Activated CD4-positive, alpha-beta T cell treated with anti-CD3 and anti-CD28 coated beads, Interleukin-2, amount 10 ng/mL, durations not matched to agents 24 days and 14 days (primary cell): ENCODE results near the gene RELA. TPM values are rescaled to one million over a fixed set of nuclear protein-coding genes. Genes with fewer than 3 reads are reported as not detected.
"Not testable (repeated sequence)": the region's sequence is repeated elsewhere in the genome, so short reads cannot be mapped to it uniquely, and the experiment has no call there.

ENCODE experiments used
- DNase-seq: peaks from one replicate; pipeline ENCODE4 v3.0.0; 2022
- H3K27ac Mint-ChIP-seq: one replicate; pipeline ENCODE4 v1.8.0; 2022; ENCODE audit warnings: mild to moderate bottlenecking, mixed read lengths
- H3K27me3 Mint-ChIP-seq: one replicate; pipeline ENCODE4 v1.8.0; 2022; ENCODE audit warnings: mixed read lengths
- H3K36me3 Mint-ChIP-seq: one replicate; pipeline ENCODE4 v1.8.0; 2022; ENCODE audit warnings: low read depth, mild to moderate bottlenecking, mixed read lengths
- H3K4me1 Mint-ChIP-seq: one replicate; pipeline ENCODE4 v1.8.0; 2021; ENCODE audit warnings: mixed read lengths
- H3K4me3 Mint-ChIP-seq: one replicate; pipeline ENCODE4 v1.8.0; 2022; ENCODE audit warnings: mild to moderate bottlenecking, moderate library complexity, mixed read lengths
- H3K9me3 Mint-ChIP-seq: one replicate; pipeline ENCODE4 v1.8.0; 2021; ENCODE audit warnings: mixed read lengths
- intact Hi-C: fragments of 100-400 bp; cut with micrococcal nuclease; formaldehyde crosslinking; loops from one replicate; pipeline ENCODE4 v1.15.1; 2023
- total RNA-seq: library from RNA; stranded (reverse); gene quantifications from 2 replicates; pipeline ENCODE4 v1.2.3, GENCODE V29; 2022

RELA gene
- 95.7 and 98.2 TPM in 2 replicates for total RNA-seq

DNA sequence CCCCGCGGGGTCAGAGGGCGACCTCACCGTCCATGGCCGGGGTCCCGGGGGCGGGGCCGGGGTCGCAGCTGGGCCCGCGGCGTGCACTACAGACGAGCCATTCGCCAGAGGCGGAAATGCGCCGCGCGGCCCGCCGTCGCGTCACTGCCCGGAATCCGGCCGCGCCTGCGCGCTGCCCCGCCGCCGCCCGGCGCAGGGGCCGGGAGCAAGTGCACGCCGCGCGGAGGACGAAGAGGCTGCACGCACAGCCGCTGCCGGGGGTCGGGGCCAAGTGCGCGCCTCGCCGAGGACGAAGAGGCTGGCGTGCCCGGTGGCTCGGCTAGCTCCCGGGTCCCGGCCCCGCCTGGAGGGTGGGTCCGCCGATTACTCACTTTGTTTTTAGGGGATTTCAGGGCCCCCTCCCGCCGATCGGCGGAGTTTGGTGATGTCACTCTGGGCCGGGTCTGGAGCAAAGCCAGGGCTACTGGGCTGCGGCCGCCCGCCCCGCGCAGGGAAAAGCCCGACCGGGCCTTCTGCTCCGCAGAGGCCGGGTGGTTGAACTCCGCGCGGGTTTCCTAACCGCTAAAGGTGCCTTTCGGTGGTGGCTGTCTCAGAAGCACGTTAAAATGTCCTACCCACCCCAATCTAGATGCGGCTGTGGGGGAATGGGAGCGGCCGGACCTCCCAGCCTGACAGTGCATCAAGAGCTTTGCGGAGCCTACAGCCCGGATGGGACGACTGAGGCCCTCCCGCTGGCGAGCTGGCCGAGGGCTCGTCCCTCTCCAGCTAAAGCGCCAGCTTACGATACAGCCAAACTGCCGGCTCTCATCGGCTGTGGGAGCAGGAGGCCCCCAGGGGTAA, at the start of gene RELA:
Gene RELA (minus strand): TSS at position 118 of the 840 bp plus-strand sequence. CDS start 84 bp downstream, at position 34.
- DNase-seq: peak; percentile 97
- H3K4me3 Mint-ChIP-seq: peak within 1 kb of the TSS; percentile 92
- H3K27me3 Mint-ChIP-seq: no peaks in the 10 kb centered on the region
- H3K4me1 Mint-ChIP-seq: peaks cover 24% of the 10 kb centered on the region
- H3K36me3 Mint-ChIP-seq: peaks cover 30% of the 10 kb centered on the region
- no peaks in the 10 kb centered on the region for H3K9me3 Mint-ChIP-seq
- H3K27ac Mint-ChIP-seq: peak within 1 kb of the TSS; percentile 93
- intact Hi-C loops: loop anchor here (1.0 to 2.0 kb wide), 8 partner anchors 11 to 636 kb away; partner anchors contain the start of genes BANF1, C11orf68, CFL1 and DRAP1

DNA sequence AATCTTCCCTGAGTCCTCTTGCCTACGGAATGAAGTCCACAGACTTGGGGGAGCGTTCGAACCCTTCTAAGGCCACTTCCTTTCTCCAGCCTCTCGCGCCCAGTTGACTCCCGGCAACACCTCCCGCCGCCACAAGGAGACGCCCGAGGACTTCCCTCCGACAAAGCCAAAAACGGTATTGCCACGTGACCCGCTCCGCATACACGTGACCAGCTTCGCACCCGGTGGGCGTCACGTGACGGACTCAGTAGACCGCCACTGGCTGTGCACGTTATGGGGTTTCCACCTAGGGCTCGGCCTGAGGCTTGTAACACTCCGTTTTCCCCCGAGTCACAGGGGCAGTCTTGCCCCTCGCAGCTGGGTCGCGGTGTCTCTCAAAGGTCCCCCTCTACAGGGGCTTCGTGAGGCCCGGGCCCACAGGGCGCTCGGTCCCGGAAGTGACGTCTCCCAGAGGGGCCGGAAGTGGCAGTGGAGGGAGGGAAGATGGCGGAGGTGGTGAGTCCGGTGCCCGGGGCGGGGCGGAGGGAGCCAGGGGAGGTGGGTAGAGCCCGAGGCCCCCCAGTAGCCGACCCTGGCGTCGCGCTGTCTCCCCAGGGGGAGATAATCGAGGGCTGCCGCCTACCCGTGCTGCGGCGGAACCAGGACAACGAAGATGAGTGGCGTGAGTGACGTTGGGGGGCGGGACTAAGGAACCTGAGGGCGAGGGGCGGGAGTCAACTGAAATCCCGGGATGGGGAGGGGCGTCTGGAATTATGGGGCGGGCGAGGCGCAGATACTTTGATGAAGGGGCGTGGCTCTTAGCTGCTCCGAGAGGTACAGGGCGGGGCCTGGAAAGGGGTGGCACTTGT, 49.3 kb upstream of the RELA start, which contains the start of gene KAT5:
Gene KAT5 (plus strand): TSS at position 468 of the 848 bp plus-strand sequence. CDS start 16 bp downstream, at position 484.
- Mint-ChIP-seq H3K4me1 (peaks cover 22% of the 10 kb centered on the region), H3K36me3 (peaks cover 38% of the 10 kb centered on the region), H3K27me3 (no peaks in the 10 kb centered on the region), H3K9me3 (no peaks in the 10 kb centered on the region), H3K27ac (peak within 1 kb of the TSS; percentile 99), H3K4me3 (peak within 1 kb of the TSS; percentile 93)
- DNase-seq: peak; percentile 99
- intact Hi-C loops: loop anchor here (1.0 to 5.0 kb wide), 7 partner anchors 8 to 577 kb away; partner anchors contain the start of genes AP5B1, BANF1, CCDC85B and CFL1

DNA sequence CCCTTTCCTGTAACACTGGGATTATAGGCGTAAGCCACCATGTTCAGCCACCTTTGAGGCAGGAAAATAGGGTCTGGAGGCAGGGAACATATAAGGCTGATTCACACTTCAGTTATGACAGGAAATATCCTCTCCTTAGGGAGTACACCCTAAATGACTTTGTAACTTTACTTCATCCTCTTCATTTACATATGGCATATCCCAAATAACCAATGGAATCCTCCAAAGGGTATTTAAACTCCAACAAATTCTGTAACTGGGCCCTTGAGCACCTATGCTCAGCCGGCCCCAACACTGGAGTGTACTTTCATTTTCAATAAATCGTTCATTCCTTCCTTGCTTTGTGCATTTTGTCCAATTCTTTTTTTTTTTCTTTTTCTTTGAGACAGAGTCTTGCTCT, 47.7 kb upstream of the RELA start:
- H3K4me3 Mint-ChIP-seq: no peak overlapping the region
- peaks cover 25% of the 10 kb centered on the region for H3K4me1 Mint-ChIP-seq

DNA sequence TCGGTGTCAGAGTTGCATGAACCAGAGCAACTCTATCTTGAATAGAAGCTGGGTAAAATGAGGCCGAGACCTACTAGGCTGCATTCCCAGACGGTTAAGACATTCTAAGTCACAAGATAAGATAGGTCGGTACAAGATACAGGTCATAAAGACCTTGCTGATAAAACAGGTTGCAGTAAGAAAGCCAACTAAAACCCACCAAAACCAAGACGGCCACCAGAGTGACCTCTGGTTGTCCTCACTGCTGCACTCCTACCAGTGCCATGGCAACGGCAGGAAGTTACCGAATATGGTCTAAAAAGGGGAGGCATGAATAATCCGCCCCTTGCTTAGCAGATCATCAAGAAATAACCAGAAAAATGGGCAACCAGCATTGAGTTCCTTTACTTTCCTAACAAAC, 46.9 kb upstream of the RELA start:
- intact Hi-C loops: loop anchor here (5.0 kb wide), 1 partner anchor 183 kb away; the partner anchor contains the start of gene CCDC85B
- H3K9me3 Mint-ChIP-seq: no peaks in the 10 kb centered on the region
- peaks cover 18% of the 10 kb centered on the region for H3K36me3 Mint-ChIP-seq

More for the DNA sequence above, 47.7 kb upstream of the RELA start:
- H3K27ac Mint-ChIP-seq: peak overlapping the region; percentile 45
- no peaks in the 10 kb centered on the region for H3K27me3 Mint-ChIP-seq
- intact Hi-C loops: loop anchor here (5.0 kb wide), 1 partner anchor 182 kb away; the partner anchor contains the start of gene CCDC85B
- H3K9me3 Mint-ChIP-seq: no peaks in the 10 kb centered on the region
- H3K36me3 Mint-ChIP-seq: peaks cover 26% of the 10 kb centered on the region
- DNase-seq: no peak

DNA sequence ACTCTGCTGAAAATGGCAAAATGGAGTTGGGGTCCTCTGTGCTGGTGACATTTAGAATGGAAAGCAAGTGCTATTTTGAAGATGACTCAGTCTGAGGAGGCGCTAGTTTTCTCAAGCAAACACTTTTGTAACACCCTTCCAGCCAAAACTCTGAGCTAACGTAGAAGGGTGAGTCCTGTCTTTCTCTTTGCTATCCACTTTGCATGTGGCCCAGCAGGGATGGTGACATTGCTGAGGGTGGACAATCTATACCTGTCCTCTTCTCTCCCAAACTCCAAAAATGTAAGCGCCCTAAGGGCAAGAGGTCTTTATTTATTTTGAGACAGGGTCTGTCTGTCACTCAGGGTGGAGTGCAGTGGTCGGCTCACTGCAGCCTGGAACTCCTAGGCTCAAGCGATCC, 45.7 kb upstream of the RELA start:
- intact Hi-C loops: no loop called here
- no peak for DNase-seq
- Mint-ChIP-seq H3K36me3 (peaks cover 8% of the 10 kb centered on the region), H3K4me1 (peaks cover 21% of the 10 kb centered on the region), H3K27me3 (peaks cover 4% of the 10 kb centered on the region), H3K9me3 (no peaks in the 10 kb centered on the region), H3K27ac (no peak overlapping the region), H3K4me3 (no peak overlapping the region)

More for the DNA sequence above, 46.9 kb upstream of the RELA start:
- Mint-ChIP-seq H3K27ac (no peak overlapping the region), H3K4me1 (peaks cover 25% of the 10 kb centered on the region), H3K27me3 (no peaks in the 10 kb centered on the region), H3K4me3 (no peak overlapping the region)
- no peak for DNase-seq

DNA sequence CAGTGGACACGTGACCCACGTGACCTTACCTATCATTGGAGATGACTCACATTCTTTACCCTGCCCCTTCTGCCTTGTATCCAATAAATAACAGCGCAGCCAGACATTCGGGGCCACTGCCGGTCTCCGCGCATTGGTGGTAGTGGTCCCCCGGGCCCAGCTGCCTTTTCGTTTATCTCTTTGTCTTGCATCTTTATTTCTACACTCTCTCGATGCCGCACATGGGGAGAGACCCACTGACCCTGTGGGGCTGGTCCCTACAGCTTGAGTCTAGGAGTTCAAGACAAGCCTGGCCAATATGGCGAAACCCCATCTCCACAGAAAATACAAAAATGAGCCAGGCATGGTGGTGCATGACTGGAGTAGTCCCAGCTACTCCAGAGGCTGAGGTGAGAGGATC, 44.3 kb upstream of the RELA start:
- H3K4me1 Mint-ChIP-seq: peaks cover 15% of the 10 kb centered on the region
- H3K36me3 Mint-ChIP-seq, H3K27ac Mint-ChIP-seq, DNase-seq, intact Hi-C loops, H3K9me3 Mint-ChIP-seq, H3K4me3 Mint-ChIP-seq: not testable (repeated sequence)
- peaks cover 10% of the 10 kb centered on the region for H3K27me3 Mint-ChIP-seq

DNA sequence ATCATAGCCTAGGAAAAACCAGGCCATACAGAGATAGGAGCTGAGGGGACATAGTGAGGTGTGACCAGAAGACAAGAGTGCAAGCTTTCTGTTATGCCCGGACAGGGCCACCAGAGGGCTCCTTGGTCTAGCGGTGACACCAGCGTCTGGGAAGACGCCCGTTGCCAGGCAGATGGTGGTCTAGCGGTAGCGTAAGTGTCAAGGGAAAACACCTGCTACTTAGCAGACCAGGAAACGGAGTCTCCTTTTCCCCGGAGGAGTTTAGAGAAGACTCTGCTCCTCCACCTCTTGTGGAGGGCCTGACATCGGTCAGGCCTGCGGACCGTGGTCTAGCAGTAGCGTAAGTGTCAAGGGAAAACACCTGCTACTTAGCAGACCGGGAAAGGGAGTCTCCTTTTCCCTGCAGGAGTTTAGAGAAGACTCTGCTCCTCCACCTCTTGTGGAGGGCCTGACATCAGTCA, 43.6 kb upstream of the RELA start:
- H3K36me3 Mint-ChIP-seq, H3K27ac Mint-ChIP-seq, H3K9me3 Mint-ChIP-seq, H3K4me3 Mint-ChIP-seq: not testable (repeated sequence)
- peak; percentile 93 for DNase-seq
- peaks cover 12% of the 10 kb centered on the region for H3K4me1 Mint-ChIP-seq
- peaks cover 10% of the 10 kb centered on the region for H3K27me3 Mint-ChIP-seq
- intact Hi-C loops: loop anchor here (1.0 kb wide), 2 partner anchors 112 to 283 kb away; no protein-coding TSS in a partner anchor

DNA sequence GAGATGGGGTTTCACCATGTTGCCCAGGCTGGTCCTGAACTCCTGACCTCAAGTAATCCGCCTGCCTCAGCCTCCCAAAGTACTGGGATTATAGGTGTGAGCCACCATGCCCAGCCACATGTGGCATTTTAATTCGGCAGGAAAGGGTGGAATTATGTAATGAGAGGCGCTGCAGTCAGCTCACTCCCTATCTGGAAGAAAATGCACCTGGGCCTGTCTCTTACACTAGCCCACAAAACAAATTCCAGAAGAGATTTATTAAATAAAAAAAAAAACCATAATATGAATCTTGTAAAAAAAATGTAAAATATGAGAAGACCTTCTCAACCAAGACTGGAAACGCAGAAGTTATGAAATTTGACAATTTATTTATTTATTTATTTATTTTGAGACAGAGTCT, 41.1 kb upstream of the RELA start:
- Mint-ChIP-seq H3K4me1 (peaks cover 10% of the 10 kb centered on the region), H3K27me3 (peaks cover 17% of the 10 kb centered on the region), H3K36me3 (no peaks in the 10 kb centered on the region), H3K27ac (no peak overlapping the region), H3K9me3 (no peaks in the 10 kb centered on the region), H3K4me3 (no peak overlapping the region)
- no peak for DNase-seq
- intact Hi-C loops: no loop called here

DNA sequence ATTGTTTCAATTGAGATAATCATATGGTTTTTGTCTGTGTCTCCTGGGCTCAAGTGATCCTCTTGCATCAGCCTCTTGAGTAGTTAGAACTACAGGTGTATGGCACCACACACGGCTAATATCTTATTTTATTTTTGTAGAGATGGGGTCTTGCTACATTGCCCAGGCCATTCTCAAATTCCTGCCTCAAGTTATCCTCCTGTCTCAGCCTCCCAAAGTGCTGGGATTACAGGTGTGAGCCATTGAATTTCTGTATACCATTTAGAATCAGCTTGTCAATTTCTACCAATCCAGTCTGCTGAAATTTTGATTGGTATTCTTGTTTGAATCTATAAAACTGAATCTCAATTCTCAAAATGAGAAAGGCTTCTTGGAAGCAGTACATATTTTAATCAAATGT, 39.0 kb upstream of the RELA start:
- Mint-ChIP-seq H3K4me1 (peaks cover 4% of the 10 kb centered on the region), H3K4me3 (no peak overlapping the region), H3K36me3 (no peaks in the 10 kb centered on the region), H3K27me3 (peaks cover 20% of the 10 kb centered on the region), H3K9me3 (no peaks in the 10 kb centered on the region), H3K27ac (no peak overlapping the region)
- DNase-seq: no peak
- intact Hi-C loops: no loop called here

DNA sequence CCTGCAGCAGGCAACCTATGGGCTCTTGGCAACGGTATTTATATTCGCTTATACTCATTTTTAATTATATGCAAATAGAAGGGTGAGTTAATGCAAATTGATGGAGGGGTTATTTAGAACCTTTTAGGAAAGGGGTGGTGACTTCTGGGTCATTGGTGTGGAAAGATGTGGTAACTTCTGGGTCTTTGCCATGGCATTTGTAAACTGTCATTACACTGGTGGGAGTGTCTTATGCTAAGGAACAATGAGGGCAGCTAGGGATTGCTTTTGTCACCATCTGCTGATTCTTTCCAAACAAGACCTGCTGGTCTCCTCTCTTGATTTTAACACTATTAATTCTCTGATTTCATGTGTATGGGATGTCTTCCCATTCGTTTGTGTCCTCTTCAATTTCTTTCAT, 37.7 kb upstream of the RELA start:
- intact Hi-C loops: no loop called here

DNA sequence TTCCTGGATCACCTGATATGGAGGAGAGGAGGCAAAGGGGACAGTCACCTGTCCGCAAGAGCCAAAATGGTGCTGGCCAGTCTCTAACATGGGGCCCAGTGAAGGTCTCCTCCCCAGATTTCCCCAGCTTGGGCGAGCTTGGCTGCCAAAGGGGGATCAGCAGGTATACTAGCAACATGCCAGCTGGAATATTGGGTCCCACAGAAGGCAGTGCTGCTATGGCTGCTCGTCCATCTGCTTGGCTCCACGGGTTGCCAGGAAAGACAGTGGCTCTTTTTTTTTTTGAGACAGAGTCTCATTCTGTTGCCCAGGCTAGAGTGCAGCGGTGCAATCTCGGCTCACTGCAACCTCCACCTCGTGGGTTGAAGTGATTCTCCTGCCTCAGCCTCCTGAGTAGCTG, 36.6 kb upstream of the RELA start:
- intact Hi-C loops: no loop called here
- no peaks in the 10 kb centered on the region for H3K36me3 Mint-ChIP-seq
- peaks cover 20% of the 10 kb centered on the region for H3K27me3 Mint-ChIP-seq
- peaks cover 3% of the 10 kb centered on the region for H3K4me1 Mint-ChIP-seq
- no peak for DNase-seq
- H3K27ac Mint-ChIP-seq: no peak overlapping the region
- no peak overlapping the region for H3K4me3 Mint-ChIP-seq
- H3K9me3 Mint-ChIP-seq: no peaks in the 10 kb centered on the region

More for the DNA sequence above, 37.7 kb upstream of the RELA start:
- H3K27me3 Mint-ChIP-seq: peaks cover 20% of the 10 kb centered on the region
- H3K27ac Mint-ChIP-seq: no peak overlapping the region
- H3K4me3 Mint-ChIP-seq: no peak overlapping the region
- no peaks in the 10 kb centered on the region for H3K36me3 Mint-ChIP-seq
- DNase-seq: no peak
- H3K4me1 Mint-ChIP-seq: peaks cover 3% of the 10 kb centered on the region
- no peaks in the 10 kb centered on the region for H3K9me3 Mint-ChIP-seq

DNA sequence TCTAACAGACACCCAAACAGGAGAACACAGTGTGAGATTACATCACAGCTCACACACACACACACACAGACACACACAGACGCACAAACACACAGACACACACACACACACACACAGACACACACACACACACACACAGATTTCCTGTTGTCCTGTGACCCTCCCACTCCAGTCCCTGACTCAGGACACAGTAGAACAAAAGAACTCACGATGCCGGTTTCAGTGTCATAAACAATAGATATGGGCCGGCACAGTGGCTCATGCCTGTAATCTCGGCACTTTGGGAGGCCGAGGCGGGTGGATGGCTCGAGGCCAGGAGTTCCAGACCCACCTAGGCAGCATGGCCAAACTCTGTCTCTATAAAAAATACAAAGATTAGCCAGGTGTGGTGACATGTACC, 35.5 kb upstream of the RELA start:
- no peak overlapping the region for H3K27ac Mint-ChIP-seq
- intact Hi-C loops: no loop called here
- H3K4me3 Mint-ChIP-seq: no peak overlapping the region
- H3K36me3 Mint-ChIP-seq: no peaks in the 10 kb centered on the region
- no peak for DNase-seq
- peaks cover 3% of the 10 kb centered on the region for H3K4me1 Mint-ChIP-seq
- no peaks in the 10 kb centered on the region for H3K9me3 Mint-ChIP-seq
- H3K27me3 Mint-ChIP-seq: peaks cover 18% of the 10 kb centered on the region

DNA sequence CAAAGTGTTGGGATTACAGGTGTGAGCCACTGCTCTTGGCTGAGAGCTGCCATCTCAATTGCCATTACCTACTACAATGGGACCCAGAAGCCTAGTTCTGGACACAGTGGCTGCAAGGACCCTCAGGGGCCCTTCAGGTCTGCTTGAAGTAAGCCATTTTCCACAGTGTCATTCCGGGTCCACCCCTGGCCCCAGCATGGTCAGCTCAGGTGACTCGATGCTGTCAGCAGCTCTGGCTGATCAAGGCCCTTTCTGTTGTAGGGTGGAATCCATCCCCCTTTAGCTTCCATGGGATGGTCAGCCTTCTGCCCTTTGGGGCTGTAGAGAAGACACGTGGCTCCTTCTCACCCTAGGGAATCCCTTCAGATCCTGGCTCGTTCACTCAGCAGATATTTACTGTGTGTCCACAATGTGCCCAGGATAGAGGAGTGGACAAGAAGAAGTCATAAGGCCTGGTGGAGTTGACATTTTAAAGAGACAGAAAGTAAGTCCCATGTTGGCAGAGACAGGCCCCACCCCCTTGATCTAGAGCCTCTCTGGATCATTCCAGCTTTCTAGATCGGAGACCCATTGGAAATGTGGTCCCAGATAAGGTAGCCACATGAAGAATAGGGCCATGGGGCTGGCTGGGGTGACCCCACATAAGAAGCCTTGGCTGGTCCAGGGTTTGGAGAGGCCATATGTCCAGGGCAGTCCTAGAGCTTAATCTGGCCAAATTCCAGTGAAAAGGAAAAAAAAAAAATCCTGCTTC, 34.3 kb upstream of the RELA start:
- H3K4me3 Mint-ChIP-seq: no peak overlapping the region
- H3K27me3 Mint-ChIP-seq: peaks cover 12% of the 10 kb centered on the region
- H3K36me3 Mint-ChIP-seq: no peaks in the 10 kb centered on the region
- no peak overlapping the region for H3K27ac Mint-ChIP-seq
- intact Hi-C loops: no loop called here
- DNase-seq: no peak
- no peaks in the 10 kb centered on the region for H3K9me3 Mint-ChIP-seq
- peaks cover 4% of the 10 kb centered on the region for H3K4me1 Mint-ChIP-seq
